GM12878 (cell line): ENCODE data around the gene GSPT1. TPM values are rescaled to one million over a fixed set of nuclear protein-coding genes. Genes with fewer than 3 reads are reported as not detected.
A peak's percentile ranks its signal among the peaks of the same experiment; 100 is the strongest.

Experiments used
- ATAC-seq: fragments of 200-7000 bp; cut with Tn5 transposase; 3 replicates; pipeline ENCODE4 v1.9.1; 2020; ENCODE audit warnings: mild to moderate bottlenecking, moderate library complexity
- BruUV-seq: library from RNA; stranded (reverse); fragments of 400-500 nt; replicated peaks from 2 replicates; lab custom pipeline; 2021; lab: Mats Ljungman, UMichigan
- CTCF ChIA-PET: fragments of 300-600 bp; sonication (Branson Sonifier 250); formaldehyde crosslinking; extraction: SDS; loops from one replicate; lab custom pipeline; 2021; ENCODE audit warnings: inconsistent platforms; lab: Yijun Ruan, JAX
- POLR2A ChIA-PET: fragments of 350-600 bp; formaldehyde crosslinking; extraction: SDS; loops from one replicate; lab custom pipeline; 2021; ENCODE audit warnings: inconsistent platforms; lab: Charles Lee
- RAD21 ChIA-PET: fragments of 300-600 bp; sonication (Branson Sonifier 250); formaldehyde crosslinking; loops from one replicate; lab custom pipeline; 2023; ENCODE audit warnings: antibody characterized with exemption; ENCODE audit not compliant: unreplicated experiment; lab: Charles Lee
- SMC1A ChIA-PET: fragments of 300-600 bp; sonication (Branson Sonifier 250); formaldehyde crosslinking; loops from one replicate; lab custom pipeline; 2023; ENCODE audit not compliant: unreplicated experiment, uncharacterized antibody; lab: Charles Lee
- DNase-seq: peaks from one replicate; pipeline ENCODE4 v3.0.0-alpha.2; 2011; ENCODE audit warnings: low read depth, low spot score
- FAIRE-seq: peaks from 3 replicates; lab custom pipeline; 2011; peaks lifted over from hg19 to GRCh38; lab: Jason Lieb, UNC
- H2AFZ ChIP-seq: 2 replicates; pipeline ENCODE4 v1.6.0; 2011; ENCODE audit warnings: low read depth, low read length, control low read depth; ENCODE audit not compliant: control insufficient read depth
- H3K27ac ChIP-seq: 2 replicates; pipeline ENCODE4 v1.5.1; 2011; ENCODE audit warnings: control low read depth; ENCODE audit not compliant: control insufficient read depth, insufficient read depth
- H3K27me3 ChIP-seq, 2 experiments: replicated peaks in 1 of 2; 2 replicates each; pipeline versions ENCODE4 v1.6.0 to v1.6.1; 2011; ENCODE audit warnings: low read length in 1 of 2; ENCODE audit not compliant: control insufficient read depth in 2 of 2, insufficient read depth in 2 of 2
- H3K36me3 ChIP-seq, 2 experiments: 2 replicates each; pipeline ENCODE4 v1.5.1; 2011; ENCODE audit warnings: low read length in 1 of 2; ENCODE audit not compliant: control insufficient read depth in 2 of 2, insufficient read depth in 2 of 2
- H3K4me1 ChIP-seq: 2 replicates; pipeline ENCODE4 v1.6.1; 2011; ENCODE audit warnings: mild to moderate bottlenecking, low read length, moderate library complexity, mixed read lengths; ENCODE audit not compliant: control insufficient read depth, insufficient read depth
- H3K4me2 ChIP-seq: 2 replicates; pipeline ENCODE4 v1.6.0; 2011; ENCODE audit warnings: control low read depth; ENCODE audit not compliant: control insufficient read depth, insufficient read depth
- H3K4me3 ChIP-seq: fragments of 200-600 bp; sonication (generic); 2 replicates; pipeline ENCODE4 v1.5.1; 2016
- H3K79me2 ChIP-seq: 2 replicates; pipeline ENCODE4 v1.6.0; 2011; ENCODE audit warnings: low read length; ENCODE audit not compliant: control insufficient read depth, insufficient read depth
- H3K9ac ChIP-seq: 2 replicates; pipeline ENCODE4 v1.8.0; 2011; ENCODE audit warnings: low read length, control low read depth, mixed read lengths; ENCODE audit not compliant: control insufficient read depth, insufficient read depth
- H3K9me3 ChIP-seq: replicated peaks from 3 replicates; pipeline ENCODE4 v1.5.1; 2011; ENCODE audit warnings: mild to moderate bottlenecking, low read length; ENCODE audit not compliant: control insufficient read depth, insufficient read depth
- H4K20me1 ChIP-seq: 2 replicates; pipeline ENCODE4 v1.6.0; 2011; ENCODE audit not compliant: control insufficient read depth, insufficient read depth
- ATF2 ChIP-seq: IDR thresholded peaks from 2 replicates; pipeline ENCODE4 v1.6.1; 2012; ENCODE audit warnings: low read length, inconsistent platforms
- ATF7 ChIP-seq: fragments of 450-650 bp; IDR thresholded peaks from 2 replicates; pipeline ENCODE4 v1.6.1; 2016; ENCODE audit warnings: low read depth, mild to moderate bottlenecking
- CBX3 ChIP-seq: fragments of 200-600 bp; sonication (generic); IDR thresholded peaks from 2 replicates; pipeline ENCODE4 v1.6.1; 2016; ENCODE audit warnings: low read depth, borderline replicate concordance
- CBX5 ChIP-seq: sonication (generic); IDR thresholded peaks from 2 replicates; pipeline ENCODE4 v1.6.1; 2016; ENCODE audit warnings: low read depth, moderate library complexity, mild to moderate bottlenecking, inconsistent platforms
- E4F1 ChIP-seq: fragments of 450-650 bp; IDR thresholded peaks from 2 replicates; pipeline ENCODE4 v1.6.1; 2018; ENCODE audit warnings: borderline replicate concordance, mild to moderate bottlenecking; ENCODE audit not compliant: partially characterized antibody
- GATAD2B ChIP-seq: fragments of 450-650 bp; conservative IDR thresholded peaks from 2 replicates; pipeline ENCODE4 v1.6.1; 2017; ENCODE audit warnings: low read depth, mild to moderate bottlenecking, moderate library complexity
- IKZF1 ChIP-seq: fragments of 450-650 bp; conservative IDR thresholded peaks from 2 replicates; pipeline ENCODE4 v1.6.1; 2017; ENCODE audit warnings: antibody characterized with exemption, mild to moderate bottlenecking
- IKZF2 ChIP-seq, 2 experiments: fragments of 450-650 bp; IDR thresholded peaks; 2 replicates each; pipeline ENCODE4 v1.6.1; 2017; ENCODE audit warnings: mild to moderate bottlenecking in 2 of 2, moderate library complexity in 2 of 2
- JUNB ChIP-seq: IDR thresholded peaks from 2 replicates; pipeline ENCODE4 v1.6.1; 2016; ENCODE audit warnings: antibody characterized with exemption, mild to moderate bottlenecking
- NFIC ChIP-seq: IDR thresholded peaks from 2 replicates; pipeline ENCODE4 v1.6.1; 2012; ENCODE audit warnings: low read depth, mild to moderate bottlenecking, inconsistent platforms, low read length, moderate library complexity
- RAD21 ChIP-seq: IDR thresholded peaks from 2 replicates; pipeline ENCODE4 v1.6.1; 2011; ENCODE audit warnings: mild to moderate bottlenecking, low read depth, low read length, moderate library complexity; ENCODE audit not compliant: insufficient read depth
- RUNX3 ChIP-seq: IDR thresholded peaks from 2 replicates; pipeline ENCODE4 v1.6.1; 2012; ENCODE audit warnings: low read length, inconsistent platforms
- YY1 ChIP-seq: IDR thresholded peaks from 2 replicates; pipeline ENCODE4 v1.6.1; 2011; ENCODE audit warnings: low read depth, mild to moderate bottlenecking, low read length
- WGBS: methylation state at CpG from one replicate; pipeline ENCODE4 v1.1.6; 2016; ENCODE audit warnings: low lambda C conversion rate; ENCODE audit not compliant: insufficient replicate concordance, insufficient coverage; ENCODE audit errors: missing lambda C conversion rate; 5-methylcytosine and 5-hydroxymethylcytosine counted together
- in situ Hi-C: fragments of 300-500 bp; cut with MboI; formaldehyde crosslinking; loops from 9 replicates; pipeline ENCODE4 v1.14.3; 2018; ENCODE audit warnings: mixed read lengths
- intact Hi-C: fragments of 100-400 bp; cut with micrococcal nuclease; formaldehyde crosslinking; loops from one replicate; pipeline ENCODE4 v1.14.2; 2022; ENCODE audit not compliant: unreplicated experiment
- polyA plus RNA-seq, 11 experiments: library from polyadenylated mRNA; depleted of rRNA in 4 of 11; unstranded in 6 of 11; stranded (reverse) in 5 of 11; fragments of >200 nt; fragmentation: Nextera tagmentation in 4 of 11; fragmentation: Illumina TruSeq in 1 of 11; extraction: Ambion mirVana in 4 of 11; extraction: Trizol in 1 of 11; gene quantifications; 1 replicate in 1 of 11; 2 replicates in 10 of 11; pipeline versions ENCODE4 v1.2.1 to v1.2.3, GENCODE V29; 2011 to 2016; ENCODE audit warnings: inconsistent platforms in 2 of 11, missing spikeins in 2 of 11, low read depth in 1 of 11
- total RNA-seq, 4 experiments: library from RNA; depleted of rRNA in 3 of 4; stranded (reverse); fragments of >200 nt in 3 of 4; fragmentation: Illumina TruSeq in 1 of 4; extraction: Trizol in 1 of 4; gene quantifications; 2 replicates each; pipeline versions ENCODE4 v1.2.1 to v1.2.3, GENCODE V29; 2013 to 2021
- TF ChIP-seq, protein P1 (sequence below): fragments of 450-650 bp; IDR thresholded peaks from 2 replicates; pipeline ENCODE4 v1.6.1; 2016; ENCODE audit warnings: mild to moderate bottlenecking
- TF ChIP-seq, protein P2 (sequence below): fragments of 450-650 bp; conservative IDR thresholded peaks from 2 replicates; pipeline ENCODE4 v1.6.1; 2017; ENCODE audit warnings: mild to moderate bottlenecking, moderate library complexity

Gene GSPT1
- total and polyA plus RNA-seq, 10 of the 15 experiments (the other 5 are each of a cell fraction or from before 2014, with no cell fraction given): 46.7 to 181 (median 99.6) TPM

- Histone ChIP-seq H3K27ac (peak overlapping the region; percentile 87), H3K9me3 (peaks cover 2% of the 10 kb centered on the region; the same call in 2 of the 3 replicates), H3K4me1 (peaks cover 15% of the 10 kb centered on the region), H3K79me2 (peaks cover 71% of the 10 kb centered on the region), H3K27me3 (no peaks in the 10 kb centered on the region), H4K20me1 (no peaks in the 10 kb centered on the region; the same call in none of the 2 replicates), H3K4me2 (peak overlapping the region; percentile 77), H3K36me3 (peaks cover 0 to 2% of the 10 kb centered on the region in 2 experiments; a peak in 1 of 4 replicates), H3K9ac (peak overlapping the region; percentile 77), H2AFZ (no peak overlapping the region), H3K4me3 (peak overlapping the region; percentile 71)
- DNase-seq (no peak), ATAC-seq (peak; percentile 16), FAIRE-seq (no peak)
- in situ Hi-C loops (no loop called here), intact Hi-C loops (loop anchor here (2.0 to 5.0 kb wide), 2 partner anchors 54 to 59 kb away; partner anchors contain the start of gene TNFRSF17)
- WGBS: 3% methylated on average over 12 of the region's 12 CpGs
- ChIA-PET POLR2A (interaction anchor here (1.6 to 1.8 kb wide), 3 partner anchors 51 to 222 kb away, joined by 7 read pairs; partner anchors contain the start of gene TNFRSF17), SMC1A (interaction anchor here (1.2 kb wide), 1 partner anchor 63 kb away, joined by 3 read pairs; the partner anchor contains the start of gene SNX29), CTCF (interaction anchor here (2.1 kb wide), 1 partner anchor 154 kb away, joined by 10 read pairs; no protein-coding TSS in a partner anchor), RAD21 (interaction anchor here (0.7 to 1.1 kb wide), 2 partner anchors 36 to 154 kb away, joined by 4 read pairs; no protein-coding TSS in a partner anchor)
- no TSS peak for BruUV-seq
- TF ChIP-seq JUNB (0 out of 2 replicates have a peak, but pooled peaks have one; percentile 7), RAD21 (no peak), YY1 (0 out of 2 replicates have a peak, but pooled peaks have one; percentile 29), ATF7 (peak; percentile 65; the same call in 1 of the 2 replicates), E4F1 (no peak), ATF2 (0 out of 2 replicates have a peak, but pooled peaks have one; percentile 14), NFIC (0 out of 2 replicates have a peak, but pooled peaks have one; percentile 7), CBX5 (no peak), GATAD2B (no peak), RUNX3 (peak; percentile 24; the same call in 1 of the 2 replicates), CBX3 (no peak), IKZF1 (0 out of 2 replicates have a peak, but pooled peaks have one; percentile 18), IKZF2 (IDR thresholded peaks at IDR 0.05) (peak in 1 of 2 experiments; percentile 16; a peak in 2 of 4 replicates)
- TF ChIP-seq, protein P1, sequence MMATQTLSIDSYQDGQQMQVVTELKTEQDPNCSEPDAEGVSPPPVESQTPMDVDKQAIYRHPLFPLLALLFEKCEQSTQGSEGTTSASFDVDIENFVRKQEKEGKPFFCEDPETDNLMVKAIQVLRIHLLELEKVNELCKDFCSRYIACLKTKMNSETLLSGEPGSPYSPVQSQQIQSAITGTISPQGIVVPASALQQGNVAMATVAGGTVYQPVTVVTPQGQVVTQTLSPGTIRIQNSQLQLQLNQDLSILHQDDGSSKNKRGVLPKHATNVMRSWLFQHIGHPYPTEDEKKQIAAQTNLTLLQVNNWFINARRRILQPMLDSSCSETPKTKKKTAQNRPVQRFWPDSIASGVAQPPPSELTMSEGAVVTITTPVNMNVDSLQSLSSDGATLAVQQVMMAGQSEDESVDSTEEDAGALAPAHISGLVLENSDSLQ: peak; percentile 54
- TF ChIP-seq, protein P2, sequence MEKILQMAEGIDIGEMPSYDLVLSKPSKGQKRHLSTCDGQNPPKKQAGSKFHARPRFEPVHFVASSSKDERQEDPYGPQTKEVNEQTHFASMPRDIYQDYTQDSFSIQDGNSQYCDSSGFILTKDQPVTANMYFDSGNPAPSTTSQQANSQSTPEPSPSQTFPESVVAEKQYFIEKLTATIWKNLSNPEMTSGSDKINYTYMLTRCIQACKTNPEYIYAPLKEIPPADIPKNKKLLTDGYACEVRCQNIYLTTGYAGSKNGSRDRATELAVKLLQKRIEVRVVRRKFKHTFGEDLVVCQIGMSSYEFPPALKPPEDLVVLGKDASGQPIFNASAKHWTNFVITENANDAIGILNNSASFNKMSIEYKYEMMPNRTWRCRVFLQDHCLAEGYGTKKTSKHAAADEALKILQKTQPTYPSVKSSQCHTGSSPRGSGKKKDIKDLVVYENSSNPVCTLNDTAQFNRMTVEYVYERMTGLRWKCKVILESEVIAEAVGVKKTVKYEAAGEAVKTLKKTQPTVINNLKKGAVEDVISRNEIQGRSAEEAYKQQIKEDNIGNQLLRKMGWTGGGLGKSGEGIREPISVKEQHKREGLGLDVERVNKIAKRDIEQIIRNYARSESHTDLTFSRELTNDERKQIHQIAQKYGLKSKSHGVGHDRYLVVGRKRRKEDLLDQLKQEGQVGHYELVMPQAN: no peak
Observed at GRCh38 chr16:11913425-11914079, 2.2 kb downstream of the GSPT1 start.
